Measurements from ENCODE around the gene TBXAS1.
"Not testable (repeated sequence)": the region's sequence is repeated elsewhere in the genome, so short reads cannot be mapped to it uniquely, and the experiment has no call there.

Gene TBXAS1

DNA sequence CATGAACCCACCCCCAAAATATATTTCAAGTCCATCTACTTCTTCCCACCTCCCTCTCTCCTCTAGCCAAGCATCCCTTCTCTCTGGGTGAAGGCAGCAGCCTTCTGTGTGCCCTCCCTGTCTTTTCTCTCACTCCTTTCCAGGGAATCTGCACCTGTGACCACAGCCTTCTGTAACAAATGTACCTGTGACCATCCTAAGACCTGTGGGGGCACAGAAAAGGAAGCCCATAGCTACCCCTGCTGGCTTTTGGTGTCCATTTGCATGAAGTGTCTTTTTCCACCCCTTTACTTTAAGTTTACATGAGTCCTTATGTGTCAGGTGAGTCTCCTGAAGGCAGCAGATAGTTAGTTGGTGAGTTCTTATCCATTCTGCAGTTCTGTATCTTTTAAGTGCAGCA, 2.0 kb upstream of the TBXAS1 start:
- ChIA-PET POLR2A (no interaction called here), CTCF (interaction anchor here (0.7 kb wide), 1 partner anchor 27 kb away, joined by 4 read pairs; no protein-coding TSS in a partner anchor)
- no peak for DNase-seq (ENCODE audit: extremely low spot score)
- no peak for TF ChIP-seq BHLHE40 (IDR thresholded peaks at IDR 0.05; ENCODE audit: borderline replicate concordance)
- no peak for TF ChIP-seq NFRKB (IDR thresholded peaks at IDR 0.05)
- TF ChIP-seq HDGF (IDR thresholded peaks at IDR 0.05; ENCODE audit: borderline replicate concordance) = no peak
- no peak for TF ChIP-seq LEF1 (IDR thresholded peaks at IDR 0.05; ENCODE audit: borderline replicate concordance)
- TF ChIP-seq L3MBTL2 (conservative IDR thresholded peaks at IDR 0.05) = no peak
- TF ChIP-seq, protein P1, sequence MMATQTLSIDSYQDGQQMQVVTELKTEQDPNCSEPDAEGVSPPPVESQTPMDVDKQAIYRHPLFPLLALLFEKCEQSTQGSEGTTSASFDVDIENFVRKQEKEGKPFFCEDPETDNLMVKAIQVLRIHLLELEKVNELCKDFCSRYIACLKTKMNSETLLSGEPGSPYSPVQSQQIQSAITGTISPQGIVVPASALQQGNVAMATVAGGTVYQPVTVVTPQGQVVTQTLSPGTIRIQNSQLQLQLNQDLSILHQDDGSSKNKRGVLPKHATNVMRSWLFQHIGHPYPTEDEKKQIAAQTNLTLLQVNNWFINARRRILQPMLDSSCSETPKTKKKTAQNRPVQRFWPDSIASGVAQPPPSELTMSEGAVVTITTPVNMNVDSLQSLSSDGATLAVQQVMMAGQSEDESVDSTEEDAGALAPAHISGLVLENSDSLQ (IDR thresholded peaks at IDR 0.05) = no peak
- TF ChIP-seq ZNF384 (IDR thresholded peaks at IDR 0.05) = no peak
- no peak for TF ChIP-seq ARNT (IDR thresholded peaks at IDR 0.05)
- TF ChIP-seq FOXA1 (IDR thresholded peaks at IDR 0.05) = no peak

DNA sequence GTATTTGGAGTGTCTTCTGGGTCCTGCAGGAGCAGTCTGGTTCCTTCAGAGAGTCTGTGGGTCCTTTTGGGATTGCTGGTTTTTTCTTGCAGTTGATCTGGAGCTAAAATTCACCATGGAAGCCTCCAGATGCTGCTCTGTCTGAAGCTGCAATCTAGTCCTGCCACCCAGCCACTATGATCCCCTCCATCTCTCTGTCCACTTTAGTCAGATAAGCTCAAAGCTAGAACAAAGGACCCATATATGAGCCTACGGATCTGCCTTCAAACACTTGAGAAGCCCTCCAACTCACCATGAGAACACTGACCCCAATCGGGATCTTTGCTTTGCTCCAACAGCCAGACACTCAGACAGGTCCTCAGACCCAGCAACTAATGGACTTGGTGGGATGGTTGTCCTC, 618 bp upstream of the TBXAS1 start:
- TF ChIP-seq LEF1 (IDR thresholded peaks at IDR 0.05; ENCODE audit: borderline replicate concordance) (no peak), ZNF384 (IDR thresholded peaks at IDR 0.05) (no peak), FOXA1 (IDR thresholded peaks at IDR 0.05) (no peak), SP1 (IDR thresholded peaks at IDR 0.05) (no peak), NFRKB (IDR thresholded peaks at IDR 0.05) (no peak), BHLHE40 (IDR thresholded peaks at IDR 0.05; ENCODE audit: borderline replicate concordance) (no peak), L3MBTL2 (conservative IDR thresholded peaks at IDR 0.05) (no peak), TARDBP (IDR thresholded peaks at IDR 0.05) (no peak), SUZ12 (IDR thresholded peaks at IDR 0.05) (no peak), ARNT (IDR thresholded peaks at IDR 0.05) (no peak), FOXK2 (IDR thresholded peaks at IDR 0.05) (no peak), HDGF (IDR thresholded peaks at IDR 0.05; ENCODE audit: borderline replicate concordance) (no peak), CTBP1 (IDR thresholded peaks at IDR 0.05; ENCODE audit: borderline replicate concordance) (no peak), FOXM1 (IDR thresholded peaks at IDR 0.05; ENCODE audit: borderline replicate concordance) (no peak), ELF4 (IDR thresholded peaks at IDR 0.05) (no peak)
- TF ChIP-seq, protein P1 (IDR thresholded peaks at IDR 0.05) = no peak
- ChIA-PET CTCF (no interaction called here), POLR2A (no interaction called here)
- DNase-seq (ENCODE audit: extremely low spot score) = no peak

DNA sequence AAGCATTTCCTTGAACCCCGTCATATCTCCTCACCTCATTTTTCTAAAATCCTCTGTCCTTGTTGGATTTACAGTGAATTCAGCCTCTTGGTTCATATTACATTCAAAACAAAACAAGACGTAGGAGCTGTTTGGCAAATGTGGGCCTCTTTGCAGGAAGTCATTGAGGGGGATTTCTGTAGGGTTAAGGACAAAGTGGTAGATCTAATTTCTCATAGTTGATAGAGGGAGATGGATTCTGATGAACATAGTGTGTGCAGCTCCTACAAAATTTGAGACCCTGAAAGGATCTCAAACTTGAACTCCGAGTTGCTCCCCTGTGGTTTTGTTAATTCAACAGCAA, 682 bp downstream of the TBXAS1 start:
- no peak for DNase-seq (ENCODE audit: extremely low spot score)
- TF ChIP-seq TARDBP (IDR thresholded peaks at IDR 0.05) (no peak), NFRKB (IDR thresholded peaks at IDR 0.05) (no peak), BHLHE40 (IDR thresholded peaks at IDR 0.05; ENCODE audit: borderline replicate concordance) (no peak), L3MBTL2 (conservative IDR thresholded peaks at IDR 0.05) (no peak), CTBP1 (IDR thresholded peaks at IDR 0.05; ENCODE audit: borderline replicate concordance) (no peak), ZNF384 (IDR thresholded peaks at IDR 0.05) (no peak), FOXA1 (IDR thresholded peaks at IDR 0.05) (no peak), LEF1 (IDR thresholded peaks at IDR 0.05; ENCODE audit: borderline replicate concordance) (no peak), SP1 (IDR thresholded peaks at IDR 0.05) (no peak), ELF4 (IDR thresholded peaks at IDR 0.05) (no peak), ARNT (IDR thresholded peaks at IDR 0.05) (no peak)
- ChIA-PET CTCF (no interaction called here), POLR2A (no interaction called here)

DNA sequence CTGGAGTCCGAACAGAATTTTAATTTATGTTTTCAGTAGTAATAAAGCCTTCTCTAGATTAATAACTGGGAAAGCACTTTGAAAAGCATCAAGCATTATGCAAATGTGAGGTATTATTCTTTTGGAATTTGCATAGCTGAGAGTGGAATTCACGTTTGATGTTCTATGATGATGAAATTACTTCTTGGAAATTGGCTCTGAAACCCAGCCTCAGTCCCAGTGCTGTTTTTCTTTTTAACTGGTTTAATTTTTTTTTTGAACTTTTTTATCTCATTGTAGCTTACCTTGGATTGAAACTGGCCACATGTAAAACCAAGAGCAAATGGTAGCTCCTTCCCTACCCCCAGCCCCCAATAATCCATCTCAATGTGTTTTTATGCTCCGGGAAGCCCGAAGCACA, 1.2 kb downstream of the TBXAS1 start:
- ChIA-PET CTCF (interaction anchor here (0.6 kb wide), 3 partner anchors 30 to 202 kb away, joined by 3 read pairs; no protein-coding TSS in a partner anchor), POLR2A (no interaction called here)
- TF ChIP-seq FOXK2 (IDR thresholded peaks at IDR 0.05) (no peak), ARNT (IDR thresholded peaks at IDR 0.05) (no peak)
- no peak for DNase-seq (ENCODE audit: extremely low spot score)

DNA sequence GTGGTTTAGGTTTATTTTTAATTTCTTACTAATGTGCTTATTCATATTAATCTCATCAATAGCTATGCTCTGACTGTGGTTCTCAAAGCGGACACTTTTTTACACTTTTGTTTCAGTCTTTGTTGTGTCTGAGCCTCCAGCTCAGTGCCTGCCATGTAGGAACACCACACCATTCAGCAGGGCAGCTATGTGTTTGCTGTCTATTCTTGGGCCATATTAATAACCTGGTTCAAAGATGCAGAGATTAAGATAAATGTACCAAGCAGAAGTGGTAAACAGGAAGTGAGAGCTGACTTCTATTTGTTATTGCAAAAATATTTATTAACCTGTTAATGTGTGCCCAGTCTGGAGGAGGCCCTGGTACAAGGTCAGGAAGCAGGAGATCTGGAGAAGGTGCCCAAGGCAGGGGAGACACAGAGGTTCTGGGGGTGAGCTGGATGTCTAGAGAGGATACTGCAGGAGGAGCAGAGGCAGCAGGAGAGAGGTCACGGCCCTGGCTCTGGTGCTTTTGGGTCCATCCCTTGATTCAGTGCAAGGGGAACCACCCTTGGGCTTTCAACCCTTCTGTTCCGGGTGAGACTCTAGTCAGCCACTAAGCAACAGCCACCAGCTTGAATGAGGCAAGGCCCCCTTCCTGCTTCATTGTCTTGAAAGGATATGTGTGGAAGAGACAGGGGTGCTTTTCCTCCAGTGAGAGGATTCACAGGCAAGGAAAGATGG, 1.9 kb downstream of the TBXAS1 start:
- no peak for DNase-seq (ENCODE audit: extremely low spot score)
- POLR2A ChIA-PET = no interaction called here
- CTCF ChIA-PET = interaction anchor here (0.6 kb wide), 3 partner anchors 30 to 202 kb away, joined by 3 read pairs; no protein-coding TSS in a partner anchor
- TF ChIP-seq HDGF (IDR thresholded peaks at IDR 0.05; ENCODE audit: borderline replicate concordance) (no peak), FOXA1 (IDR thresholded peaks at IDR 0.05) (no peak), CTBP1 (IDR thresholded peaks at IDR 0.05; ENCODE audit: borderline replicate concordance) (no peak), ELF4 (IDR thresholded peaks at IDR 0.05) (no peak), NFRKB (IDR thresholded peaks at IDR 0.05) (no peak), TARDBP (IDR thresholded peaks at IDR 0.05) (no peak), SP1 (IDR thresholded peaks at IDR 0.05) (no peak), ARNT (IDR thresholded peaks at IDR 0.05) (no peak), FOXK2 (IDR thresholded peaks at IDR 0.05) (no peak)
- TF ChIP-seq, protein P1 (IDR thresholded peaks at IDR 0.05) = no peak

DNA sequence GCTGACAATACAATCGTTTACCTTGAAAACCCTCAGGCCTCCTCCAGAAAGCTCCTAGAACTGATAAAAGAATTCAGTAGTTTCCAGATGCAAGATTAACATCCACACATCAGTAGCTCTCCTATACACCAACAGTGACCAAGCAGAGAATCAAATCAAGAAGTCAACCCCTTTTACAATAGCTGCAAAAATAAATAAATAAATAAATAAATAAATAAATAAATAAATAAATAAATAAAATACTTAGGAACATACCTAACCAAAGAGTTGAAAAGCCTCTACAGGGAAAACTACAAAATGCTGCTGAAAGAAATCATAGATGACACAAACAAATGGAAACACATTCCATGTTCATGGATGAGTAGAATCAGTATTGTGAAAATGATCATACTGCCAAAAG, 6.8 kb downstream of the TBXAS1 start:
- CTCF ChIA-PET; DNase-seq (ENCODE audit: extremely low spot score); POLR2A ChIA-PET: not testable (repeated sequence)

DNA sequence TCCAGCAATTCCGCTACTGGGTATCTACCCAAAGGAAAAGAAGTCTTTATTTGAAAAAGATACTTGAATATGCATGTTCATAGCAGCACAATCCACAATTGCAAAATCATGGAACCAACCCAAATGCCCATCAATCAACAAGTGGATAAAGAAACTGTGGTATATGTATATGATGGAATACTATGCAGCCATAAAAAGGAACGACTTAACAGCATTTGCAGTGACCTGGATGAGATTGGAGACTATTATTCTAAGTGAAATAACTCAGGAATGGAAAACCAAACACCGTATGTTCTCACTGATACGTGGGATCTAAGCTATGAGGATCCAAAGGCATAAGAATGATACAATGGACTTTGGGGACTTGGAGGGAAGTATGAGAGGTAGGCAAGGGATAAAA, 8.2 kb downstream of the TBXAS1 start:
- CTCF ChIA-PET = interaction anchor here (0.6 kb wide), 1 partner anchor 1815 kb away, joined by 3 read pairs; no protein-coding TSS in a partner anchor
- DNase-seq (ENCODE audit: extremely low spot score); POLR2A ChIA-PET: not testable (repeated sequence)

All from HEK293T (cell line).